Peyer's patch (tissue), 4 donors: ENCODE measurements around the gene POFUT1.

ENCODE experiments used
- POLR2A ChIP-seq, 2 donors: fragments of 450-650 bp; IDR thresholded peaks; one replicate each; pipeline ENCODE4 v1.5.1; 2017; ENCODE audit warnings: antibody characterized with exemption in 2 of 2, mild to moderate bottlenecking in 2 of 2, moderate library complexity in 2 of 2
- TF ChIP-seq, protein P1 (sequence below), 6 experiments: fragments of 450-650 bp in 4 of 6; fragments of 200-600 bp in 2 of 6; sonication (generic) in 1 of 6; IDR thresholded peaks; one replicate each; pipeline ENCODE4 v1.5.1; 2017 to 2019; ENCODE audit warnings: antibody characterized with exemption in 6 of 6, mild to moderate bottlenecking in 3 of 6, moderate library complexity in 1 of 6

DNA sequence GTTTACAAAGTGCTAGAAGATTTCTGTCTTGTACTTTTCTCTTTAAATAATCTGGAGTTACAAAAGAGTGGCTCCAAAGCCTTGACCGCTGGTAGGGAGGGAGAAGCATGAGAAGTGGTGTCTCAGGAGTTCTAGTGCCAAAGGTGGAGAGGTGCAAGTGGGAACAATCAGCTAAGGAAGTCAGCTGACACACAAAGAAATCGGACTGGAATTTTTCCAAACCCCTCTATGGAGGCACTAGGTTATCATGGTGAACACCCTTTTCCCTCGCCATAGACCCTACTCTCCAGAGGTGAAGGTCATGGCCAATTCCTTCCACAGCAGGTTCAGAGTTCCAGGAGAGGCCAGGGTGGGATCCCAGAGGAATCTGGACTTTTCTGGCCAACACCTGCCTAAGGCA lies 15.0 kb upstream of the POFUT1 start:
- TF ChIP-seq, protein P1, sequence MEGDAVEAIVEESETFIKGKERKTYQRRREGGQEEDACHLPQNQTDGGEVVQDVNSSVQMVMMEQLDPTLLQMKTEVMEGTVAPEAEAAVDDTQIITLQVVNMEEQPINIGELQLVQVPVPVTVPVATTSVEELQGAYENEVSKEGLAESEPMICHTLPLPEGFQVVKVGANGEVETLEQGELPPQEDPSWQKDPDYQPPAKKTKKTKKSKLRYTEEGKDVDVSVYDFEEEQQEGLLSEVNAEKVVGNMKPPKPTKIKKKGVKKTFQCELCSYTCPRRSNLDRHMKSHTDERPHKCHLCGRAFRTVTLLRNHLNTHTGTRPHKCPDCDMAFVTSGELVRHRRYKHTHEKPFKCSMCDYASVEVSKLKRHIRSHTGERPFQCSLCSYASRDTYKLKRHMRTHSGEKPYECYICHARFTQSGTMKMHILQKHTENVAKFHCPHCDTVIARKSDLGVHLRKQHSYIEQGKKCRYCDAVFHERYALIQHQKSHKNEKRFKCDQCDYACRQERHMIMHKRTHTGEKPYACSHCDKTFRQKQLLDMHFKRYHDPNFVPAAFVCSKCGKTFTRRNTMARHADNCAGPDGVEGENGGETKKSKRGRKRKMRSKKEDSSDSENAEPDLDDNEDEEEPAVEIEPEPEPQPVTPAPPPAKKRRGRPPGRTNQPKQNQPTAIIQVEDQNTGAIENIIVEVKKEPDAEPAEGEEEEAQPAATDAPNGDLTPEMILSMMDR (IDR thresholded peaks at IDR 0.05): no peak
- no peak for TF ChIP-seq POLR2A (IDR thresholded peaks at IDR 0.05)
